Activated CD8-positive, alpha-beta T cell treated with anti-CD3 and anti-CD28 coated beads, Interleukin-2, amount 10 ng/mL, durations not matched to agents 7 days and 5 days (primary cell): Measurements from ENCODE around the gene PAMR1. TPM values are rescaled to one million over a fixed set of nuclear protein-coding genes. Genes with fewer than 3 reads are reported as not detected.

ENCODE experiments used
- ATAC-seq: fragments of 150-1000 bp; cut with Tn5 transposase; one replicate; pipeline ENCODE4 v1.10.0; 2021; ENCODE audit warnings: moderate library complexity
- CTCF ChIA-PET: fragments of 350-600 bp; sonication (Branson Sonifier 250); formaldehyde crosslinking; loops from one replicate; lab custom pipeline; 2021; ENCODE audit warnings: antibody characterized with exemption; lab: Charles Lee
- POLR2A ChIA-PET: fragments of 350-600 bp; sonication (Branson Sonifier 250); formaldehyde crosslinking; loops from one replicate; lab custom pipeline; 2021; ENCODE audit warnings: antibody characterized with exemption; lab: Charles Lee
- DNase-seq: peaks from one replicate; pipeline ENCODE4 v3.0.0-alpha.2; 2020
- H3K27ac Mint-ChIP-seq: one replicate; pipeline ENCODE4 v1.8.0; 2021; ENCODE audit warnings: mild to moderate bottlenecking, mixed read lengths
- H3K27me3 Mint-ChIP-seq: one replicate; pipeline ENCODE4 v1.8.0; 2021; ENCODE audit warnings: low read depth, mixed read lengths
- H3K36me3 Mint-ChIP-seq: one replicate; pipeline ENCODE4 v1.8.0; 2021; ENCODE audit warnings: low read depth, mixed read lengths
- H3K4me1 Mint-ChIP-seq: one replicate; pipeline ENCODE4 v1.8.0; 2021; ENCODE audit warnings: low read depth, mixed read lengths
- H3K4me3 Mint-ChIP-seq: one replicate; pipeline ENCODE4 v1.8.0; 2021; ENCODE audit warnings: mild to moderate bottlenecking, mixed read lengths
- H3K9me3 Mint-ChIP-seq: one replicate; pipeline ENCODE4 v1.8.0; 2022; ENCODE audit warnings: mixed read lengths; ENCODE audit not compliant: insufficient read depth
- total RNA-seq, 2 experiments: library from RNA; stranded (reverse); gene quantifications; one replicate each; pipeline ENCODE4 v1.2.3, GENCODE V29; 2021

The PAMR1 gene
- total RNA-seq, 2 experiments from 2014 or later, result not detected

DNA sequence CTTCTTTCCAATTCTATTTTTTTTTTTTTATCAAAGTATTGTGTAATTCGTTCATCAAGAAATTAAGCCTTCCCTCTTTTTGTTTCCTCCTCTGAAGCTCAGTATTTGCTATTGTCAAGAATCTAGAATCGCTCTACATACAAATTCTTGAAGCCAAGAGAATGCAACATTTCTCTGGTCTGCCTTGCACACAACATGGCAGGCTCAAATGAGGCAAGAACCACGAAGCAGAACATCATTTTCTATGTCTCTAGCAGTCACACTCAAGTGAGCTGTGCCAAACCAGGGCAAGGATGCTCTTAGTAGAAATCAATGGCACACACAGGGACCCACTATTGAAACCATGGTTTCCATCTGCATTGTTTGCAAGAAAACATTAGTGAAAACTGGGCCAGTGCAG is 59.4 kb downstream of the PAMR1 start:
- DNase-seq (no peak), ATAC-seq (no peak)
- no peaks in the 10 kb centered on the region for H3K9me3 Mint-ChIP-seq
- H3K4me3 Mint-ChIP-seq, result no peak overlapping the region
- no peak overlapping the region for H3K27ac Mint-ChIP-seq
- no peaks in the 10 kb centered on the region for H3K4me1 Mint-ChIP-seq
- H3K36me3 Mint-ChIP-seq, result no peaks in the 10 kb centered on the region
- POLR2A ChIA-PET, result no interaction called here
- CTCF ChIA-PET, result no interaction called here
- H3K27me3 Mint-ChIP-seq, result peaks cover 17% of the 10 kb centered on the region

DNA sequence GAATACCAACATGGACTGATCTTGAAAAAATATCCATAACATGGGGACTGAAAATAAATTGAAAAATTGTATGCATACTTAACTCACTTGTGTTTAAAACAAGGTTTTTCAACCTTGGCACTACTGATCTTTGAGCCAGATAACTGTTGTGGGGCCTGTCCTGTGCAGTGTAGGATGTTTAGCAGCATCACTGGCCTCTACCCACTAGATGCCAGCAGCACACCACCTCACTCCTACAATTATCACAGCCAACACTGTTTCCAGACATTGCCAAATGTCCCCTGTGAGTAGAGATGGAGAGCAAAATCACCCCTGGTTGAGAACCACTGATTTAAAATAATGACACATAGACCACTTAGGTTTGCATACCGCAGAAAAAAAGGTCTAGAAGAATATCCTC is 61.1 kb downstream of the PAMR1 start:
- no peaks in the 10 kb centered on the region for H3K36me3 Mint-ChIP-seq
- no peaks in the 10 kb centered on the region for H3K9me3 Mint-ChIP-seq
- DNase-seq (no peak), ATAC-seq (no peak)
- CTCF ChIA-PET, result no interaction called here
- no peak overlapping the region for H3K4me3 Mint-ChIP-seq
- H3K4me1 Mint-ChIP-seq, result no peaks in the 10 kb centered on the region
- H3K27me3 Mint-ChIP-seq, result peaks cover 17% of the 10 kb centered on the region
- no peak overlapping the region for H3K27ac Mint-ChIP-seq
- POLR2A ChIA-PET, result no interaction called here

DNA sequence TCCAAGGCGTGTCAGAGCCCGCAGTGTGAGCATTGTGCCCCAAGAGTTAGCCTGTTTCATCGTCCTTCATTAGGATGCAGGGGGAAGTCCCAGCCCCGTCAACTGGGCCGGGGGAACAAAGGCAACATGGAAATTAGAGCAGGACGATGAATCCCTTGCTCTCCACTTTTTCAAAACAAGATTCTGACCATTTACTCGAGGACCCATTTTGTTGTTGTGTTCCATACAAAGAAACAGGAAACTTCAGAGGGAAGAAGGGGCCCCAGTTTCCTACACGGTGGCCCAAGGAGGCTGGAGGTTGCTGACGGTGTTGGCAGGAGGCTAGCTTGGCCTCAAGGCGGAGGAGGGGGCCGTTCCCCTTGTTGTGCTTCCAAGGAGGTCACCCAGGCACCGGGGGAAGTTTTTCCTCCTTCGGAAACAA is 62.1 kb downstream of the PAMR1 start:
- POLR2A ChIA-PET, result no interaction called here

DNA sequence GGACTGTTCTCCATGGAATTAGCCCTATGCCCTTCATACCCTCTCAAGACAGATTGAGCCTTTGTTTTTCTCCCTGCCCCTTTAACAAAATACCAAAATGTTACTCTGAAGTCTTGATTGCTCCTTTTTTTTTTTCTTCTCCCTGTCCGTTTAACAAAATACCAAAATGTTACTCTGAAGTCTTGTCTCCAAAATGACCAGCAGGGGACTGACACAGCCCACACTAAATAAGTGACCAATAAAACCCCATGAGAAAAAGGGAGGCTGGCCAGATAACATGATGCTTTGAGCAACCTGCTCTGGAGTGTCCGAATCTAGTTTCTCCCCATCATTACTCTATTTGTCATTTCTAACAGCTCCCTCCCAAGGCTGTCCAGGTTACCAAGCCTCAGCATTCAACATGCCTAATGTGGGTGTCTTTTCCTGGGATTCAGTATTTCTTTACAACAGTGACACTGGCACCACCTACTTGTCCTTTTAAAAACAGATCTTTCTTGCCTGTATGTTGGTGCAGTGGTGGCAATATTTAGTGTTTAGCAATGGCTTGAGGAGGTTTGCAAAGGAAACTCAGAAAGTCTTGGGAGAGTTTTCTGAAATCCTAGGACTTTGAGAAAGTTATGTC is 63.4 kb downstream of the PAMR1 start:
- POLR2A ChIA-PET, result no interaction called here
- H3K4me1 Mint-ChIP-seq, result no peaks in the 10 kb centered on the region
- CTCF ChIA-PET, result no interaction called here
- ATAC-seq (no peak), DNase-seq (no peak)
- no peaks in the 10 kb centered on the region for H3K36me3 Mint-ChIP-seq
- H3K4me3 Mint-ChIP-seq, result no peak overlapping the region
- H3K9me3 Mint-ChIP-seq, result no peaks in the 10 kb centered on the region
- H3K27ac Mint-ChIP-seq, result no peak overlapping the region
- peaks cover 17% of the 10 kb centered on the region for H3K27me3 Mint-ChIP-seq

More for the DNA sequence above, 62.1 kb downstream of the PAMR1 start:
- Mint-ChIP-seq H3K4me1 (no peaks in the 10 kb centered on the region), H3K9me3 (no peaks in the 10 kb centered on the region), H3K4me3 (no peak overlapping the region), H3K27ac (no peak overlapping the region), H3K36me3 (no peaks in the 10 kb centered on the region), H3K27me3 (peaks cover 13% of the 10 kb centered on the region)
- ATAC-seq, result no peak
- CTCF ChIA-PET, result no interaction called here
- no peak for DNase-seq

DNA sequence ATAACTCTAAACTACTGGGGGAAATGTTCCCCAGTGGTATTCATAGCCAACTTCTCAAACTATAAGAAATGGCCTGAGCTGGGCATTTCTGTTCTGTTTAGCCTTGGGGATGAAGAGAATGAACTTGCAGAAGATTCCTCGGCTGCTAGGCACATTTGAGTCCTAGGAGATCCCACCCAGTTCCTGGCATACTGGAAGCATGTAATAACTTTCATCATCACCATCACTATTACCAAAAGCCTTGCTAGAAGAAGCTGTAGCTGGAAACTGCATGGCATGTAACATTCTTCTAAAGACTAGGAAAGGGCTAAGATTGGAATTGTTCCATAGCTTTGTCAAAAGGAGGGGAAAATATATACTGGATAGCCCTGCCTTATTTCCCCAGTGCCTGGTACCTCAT is 65.9 kb downstream of the PAMR1 start:
- peaks cover 20% of the 10 kb centered on the region for H3K27me3 Mint-ChIP-seq
- no peak overlapping the region for H3K27ac Mint-ChIP-seq
- ChIA-PET POLR2A (no interaction called here), CTCF (no interaction called here)
- no peaks in the 10 kb centered on the region for H3K4me1 Mint-ChIP-seq
- H3K4me3 Mint-ChIP-seq, result no peak overlapping the region
- DNase-seq (no peak), ATAC-seq (no peak)
- H3K36me3 Mint-ChIP-seq, result no peaks in the 10 kb centered on the region
- no peaks in the 10 kb centered on the region for H3K9me3 Mint-ChIP-seq

DNA sequence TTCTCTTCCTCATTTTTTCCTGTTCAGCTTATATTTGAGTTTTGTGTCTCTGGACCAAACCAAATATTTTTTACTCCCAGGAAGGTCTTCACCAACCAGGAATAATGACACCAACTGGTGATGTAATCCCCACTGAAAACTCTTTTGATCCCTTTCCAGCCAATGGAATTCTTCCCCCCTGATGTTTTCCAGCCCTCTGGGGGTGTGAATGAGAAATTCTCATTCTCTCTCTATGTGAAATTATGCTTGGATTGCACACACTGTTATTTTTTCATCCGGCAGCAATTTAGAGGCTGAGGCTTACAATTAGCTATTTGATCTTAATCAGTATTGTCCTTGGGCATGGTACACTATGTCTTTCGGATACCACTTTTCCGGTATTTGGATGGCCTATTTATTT is 66.6 kb downstream of the PAMR1 start:
- Mint-ChIP-seq H3K4me3 (no peak overlapping the region), H3K4me1 (no peaks in the 10 kb centered on the region), H3K9me3 (no peaks in the 10 kb centered on the region), H3K27me3 (peaks cover 19% of the 10 kb centered on the region), H3K36me3 (no peaks in the 10 kb centered on the region), H3K27ac (no peak overlapping the region)
- ChIA-PET POLR2A (no interaction called here), CTCF (interaction anchor here (1.5 kb wide), 1 partner anchor 26 kb away, joined by 3 read pairs; no protein-coding TSS in a partner anchor)
- DNase-seq, result no peak
- no peak for ATAC-seq

DNA sequence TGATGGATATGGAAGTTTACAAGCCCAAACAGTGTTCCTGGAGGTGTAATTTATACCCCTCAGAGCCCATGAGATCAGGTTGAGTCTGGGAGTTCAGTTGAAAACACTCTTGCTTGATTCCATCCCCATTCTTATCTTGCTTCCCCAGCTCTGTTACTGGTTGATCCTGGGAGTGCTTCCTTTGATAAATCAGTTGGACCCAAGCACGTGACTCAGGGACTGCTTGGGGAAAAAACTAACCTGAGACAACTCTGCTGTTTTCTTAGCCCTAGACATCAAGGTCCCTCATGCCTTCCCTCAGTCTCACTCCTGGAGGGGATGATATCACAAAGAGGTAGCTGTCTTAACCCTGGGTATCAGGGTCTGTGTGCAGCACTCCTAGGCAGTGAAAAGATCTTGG is 71.1 kb downstream of the PAMR1 start:
- H3K27ac Mint-ChIP-seq, result no peak overlapping the region
- H3K36me3 Mint-ChIP-seq, result no peaks in the 10 kb centered on the region
- H3K9me3 Mint-ChIP-seq, result no peaks in the 10 kb centered on the region
- no peaks in the 10 kb centered on the region for H3K4me1 Mint-ChIP-seq
- no peak overlapping the region for H3K4me3 Mint-ChIP-seq
- H3K27me3 Mint-ChIP-seq, result peaks cover 27% of the 10 kb centered on the region
- DNase-seq, result no peak
- ATAC-seq, result no peak
- ChIA-PET CTCF (interaction anchor here (1.0 kb wide), 1 partner anchor 31 kb away, joined by 3 read pairs; no protein-coding TSS in a partner anchor), POLR2A (no interaction called here)

DNA sequence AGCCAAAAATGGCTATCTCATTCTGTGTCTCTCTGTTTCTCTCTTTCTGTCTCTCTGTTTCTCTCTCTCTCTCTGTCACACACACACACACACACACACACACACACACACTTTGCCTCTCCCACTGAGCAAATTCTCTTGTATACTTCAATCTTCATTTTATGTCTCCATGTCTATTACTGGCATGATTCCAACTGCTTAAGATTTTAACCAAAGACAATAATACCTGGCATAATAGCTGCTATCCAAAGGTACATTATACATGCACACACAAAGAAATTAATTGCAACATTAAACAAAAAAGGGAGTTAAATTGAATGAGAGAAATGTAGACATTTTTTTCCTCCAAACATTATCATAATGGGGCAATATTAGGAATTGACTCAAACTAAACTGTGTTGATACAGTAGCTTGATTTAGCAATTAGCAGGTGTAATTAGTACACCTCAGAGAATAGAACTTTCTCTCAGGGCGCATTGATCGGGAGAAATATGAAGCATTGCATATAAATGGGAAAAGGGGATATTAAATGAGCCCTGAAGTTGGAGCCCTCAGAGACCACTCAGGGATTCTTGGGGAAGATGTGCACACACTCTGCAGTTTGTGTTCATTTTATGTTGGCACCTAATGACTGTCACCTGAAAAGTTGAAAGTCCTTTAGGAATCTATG is 88.7 kb downstream of the PAMR1 start:
- H3K9me3 Mint-ChIP-seq, result no peaks in the 10 kb centered on the region

DNA sequence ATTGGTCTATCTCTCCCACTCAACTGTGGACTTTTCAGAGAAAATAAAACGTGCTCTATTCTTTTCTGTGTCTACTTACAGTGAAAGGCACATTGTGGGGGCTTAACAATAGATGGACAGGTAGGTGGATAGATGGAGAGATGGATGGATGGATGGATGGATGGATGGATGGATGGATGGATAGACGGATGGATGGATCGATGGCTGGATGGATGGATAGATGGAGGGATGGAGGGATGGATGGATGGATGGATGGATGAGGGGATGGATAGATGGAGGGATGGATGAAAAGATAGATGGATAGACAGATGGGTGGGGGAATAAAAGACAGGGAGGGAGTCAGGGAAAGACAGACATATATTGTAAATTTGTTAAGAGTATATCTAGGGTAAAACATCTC is 91.8 kb downstream of the PAMR1 start:
- CTCF ChIA-PET, result no interaction called here
- Mint-ChIP-seq H3K4me3 (no peak overlapping the region), H3K4me1 (no peaks in the 10 kb centered on the region), H3K9me3 (no peaks in the 10 kb centered on the region), H3K36me3 (no peaks in the 10 kb centered on the region), H3K27ac (no peak overlapping the region), H3K27me3 (peaks cover 24% of the 10 kb centered on the region)
- DNase-seq (no peak), ATAC-seq (no peak)
- POLR2A ChIA-PET, result no interaction called here

More for the DNA sequence above, 88.7 kb downstream of the PAMR1 start:
- Mint-ChIP-seq H3K27ac (no peak overlapping the region), H3K4me1 (no peaks in the 10 kb centered on the region), H3K4me3 (no peak overlapping the region), H3K27me3 (peaks cover 26% of the 10 kb centered on the region), H3K36me3 (no peaks in the 10 kb centered on the region)
- ChIA-PET CTCF (no interaction called here), POLR2A (no interaction called here)
- DNase-seq, result no peak
- ATAC-seq, result no peak

DNA sequence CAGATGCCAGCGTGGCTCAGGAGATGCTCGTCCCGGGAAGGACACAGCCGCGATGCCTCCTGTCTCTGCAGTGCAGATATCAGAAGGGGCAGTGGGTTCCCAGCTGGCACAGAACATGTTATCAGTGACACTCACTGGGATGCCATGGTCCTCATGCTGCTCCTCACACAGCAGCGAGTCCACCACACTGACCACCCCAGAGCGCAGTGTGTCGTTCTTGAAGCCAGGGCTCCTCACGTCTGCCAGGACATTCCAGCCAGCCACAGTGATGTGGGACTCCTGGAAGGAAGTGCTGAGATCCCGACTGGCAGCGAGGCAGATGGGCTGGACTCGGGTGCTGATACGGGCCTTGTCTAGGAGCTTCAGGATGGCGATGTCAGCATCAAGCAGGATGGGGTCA is 93.0 kb downstream of the PAMR1 start:
- Mint-ChIP-seq H3K36me3 (no peaks in the 10 kb centered on the region), H3K27ac (no peak overlapping the region), H3K4me3 (no peak overlapping the region), H3K9me3 (no peaks in the 10 kb centered on the region), H3K27me3 (peaks cover 27% of the 10 kb centered on the region), H3K4me1 (no peaks in the 10 kb centered on the region)
- ChIA-PET CTCF (no interaction called here), POLR2A (no interaction called here)
- ATAC-seq, result no peak
- no peak for DNase-seq

DNA sequence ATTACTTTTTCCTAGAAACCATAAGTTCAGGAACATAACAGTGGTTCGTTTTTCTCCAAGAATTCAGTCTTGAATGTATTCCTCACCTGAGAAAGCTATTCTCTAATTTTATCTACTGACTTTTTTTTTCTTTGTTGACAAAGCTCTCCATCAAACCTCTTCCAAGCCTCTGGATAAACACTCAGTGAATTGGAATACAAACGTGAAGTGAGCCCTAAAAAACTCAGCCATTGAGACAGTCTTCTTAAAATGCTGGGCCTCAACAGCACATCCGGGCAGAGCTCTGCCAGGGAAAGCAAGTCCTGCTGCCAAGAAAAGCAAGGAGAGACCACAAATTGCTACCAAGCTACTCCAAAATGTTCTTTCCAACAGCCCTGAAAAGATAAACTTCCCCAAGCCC is 98.3 kb downstream of the PAMR1 start:
- no peak for DNase-seq
- CTCF ChIA-PET, result interaction anchor here (1.4 kb wide), 1 partner anchor 15 kb away, joined by 4 read pairs; no protein-coding TSS in a partner anchor
- no peak for ATAC-seq
- H3K4me3 Mint-ChIP-seq, result no peak overlapping the region
- no peaks in the 10 kb centered on the region for H3K36me3 Mint-ChIP-seq
- POLR2A ChIA-PET, result interaction anchor here (0.6 kb wide), 1 partner anchor 694 kb away, joined by 3 read pairs; no protein-coding TSS in a partner anchor
- no peaks in the 10 kb centered on the region for H3K9me3 Mint-ChIP-seq
- H3K27me3 Mint-ChIP-seq, result peaks cover 57% of the 10 kb centered on the region
- H3K4me1 Mint-ChIP-seq, result no peaks in the 10 kb centered on the region
- H3K27ac Mint-ChIP-seq, result no peak overlapping the region

DNA sequence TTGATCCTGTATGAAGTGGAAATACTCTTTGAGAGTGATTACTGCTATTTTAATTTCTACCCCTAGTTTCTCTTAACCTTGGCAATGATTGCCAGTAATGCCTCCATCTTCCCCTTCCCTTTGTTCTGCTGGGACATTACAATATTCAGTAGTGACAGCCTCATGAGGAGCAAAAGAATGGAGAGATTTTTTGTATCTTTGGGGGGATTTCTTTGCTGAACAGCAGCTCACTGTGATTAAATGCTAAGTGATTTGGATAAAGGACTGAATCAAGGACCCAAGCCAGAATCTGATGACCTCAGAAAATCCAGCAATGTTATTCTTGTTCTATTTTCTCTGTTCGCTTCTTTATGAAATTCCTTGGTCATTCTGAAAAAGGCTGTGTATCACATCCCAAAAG is 99.1 kb downstream of the PAMR1 start:
- Mint-ChIP-seq H3K27ac (no peak overlapping the region), H3K36me3 (no peaks in the 10 kb centered on the region), H3K27me3 (peaks cover 64% of the 10 kb centered on the region), H3K4me1 (no peaks in the 10 kb centered on the region), H3K9me3 (no peaks in the 10 kb centered on the region), H3K4me3 (no peak overlapping the region)
- POLR2A ChIA-PET, result no interaction called here
- no peak for DNase-seq
- CTCF ChIA-PET, result interaction anchor here (1.4 kb wide), 1 partner anchor 14 kb away, joined by 4 read pairs; no protein-coding TSS in a partner anchor
- no peak for ATAC-seq
